BLaER1 treated with 17β-estradiol and CSF1 and Interleukin-3, amounts not matched to agents 10 nM and 100 nM (cell line): Measurements from ENCODE around the gene RERE.
A peak's percentile ranks its signal among the peaks of the same experiment; 100 is the strongest.

Source experiments
- H3K27ac ChIP-seq, 11 experiments: shearing (Covaris generic); formaldehyde crosslinking; 2 replicates each; pipeline ENCODE4 v1.8.1; 2022
- H3K27me3 ChIP-seq, 11 experiments: shearing (Covaris generic); formaldehyde crosslinking; 2 replicates each; pipeline ENCODE4 v1.8.1; 2022
- H3K36me3 ChIP-seq, 11 experiments: shearing (Covaris generic); formaldehyde crosslinking; 2 replicates each; pipeline ENCODE4 v1.8.1; 2022
- H3K4me1 ChIP-seq, 10 experiments: shearing (Covaris generic); formaldehyde crosslinking; 2 replicates each; pipeline ENCODE4 v1.8.1; 2022
- H3K4me2 ChIP-seq, 11 experiments: shearing (Covaris generic); formaldehyde crosslinking; 2 replicates each; pipeline ENCODE4 v1.8.1; 2022
- H3K4me3 ChIP-seq, 10 experiments: shearing (Covaris generic); formaldehyde crosslinking; 2 replicates each; pipeline ENCODE4 v1.8.1; 2022
- H3K9ac ChIP-seq, 11 experiments: shearing (Covaris generic); formaldehyde crosslinking; 2 replicates each; pipeline ENCODE4 v1.8.1; 2022
- H3K9me3 ChIP-seq, 11 experiments: shearing (Covaris generic); formaldehyde crosslinking; replicated peaks in 1 of 11; 2 replicates each; pipeline ENCODE4 v1.8.1; 2022
- H4K20me1 ChIP-seq, 11 experiments: shearing (Covaris generic); formaldehyde crosslinking; 2 replicates each; pipeline ENCODE4 v1.8.1; 2022
- Cebpa-rat ChIP-seq, 11 experiments: shearing (Covaris generic); IDR thresholded peaks; 2 replicates each; pipeline ENCODE4 v1.8.1; 2022

Gene RERE

DNA sequence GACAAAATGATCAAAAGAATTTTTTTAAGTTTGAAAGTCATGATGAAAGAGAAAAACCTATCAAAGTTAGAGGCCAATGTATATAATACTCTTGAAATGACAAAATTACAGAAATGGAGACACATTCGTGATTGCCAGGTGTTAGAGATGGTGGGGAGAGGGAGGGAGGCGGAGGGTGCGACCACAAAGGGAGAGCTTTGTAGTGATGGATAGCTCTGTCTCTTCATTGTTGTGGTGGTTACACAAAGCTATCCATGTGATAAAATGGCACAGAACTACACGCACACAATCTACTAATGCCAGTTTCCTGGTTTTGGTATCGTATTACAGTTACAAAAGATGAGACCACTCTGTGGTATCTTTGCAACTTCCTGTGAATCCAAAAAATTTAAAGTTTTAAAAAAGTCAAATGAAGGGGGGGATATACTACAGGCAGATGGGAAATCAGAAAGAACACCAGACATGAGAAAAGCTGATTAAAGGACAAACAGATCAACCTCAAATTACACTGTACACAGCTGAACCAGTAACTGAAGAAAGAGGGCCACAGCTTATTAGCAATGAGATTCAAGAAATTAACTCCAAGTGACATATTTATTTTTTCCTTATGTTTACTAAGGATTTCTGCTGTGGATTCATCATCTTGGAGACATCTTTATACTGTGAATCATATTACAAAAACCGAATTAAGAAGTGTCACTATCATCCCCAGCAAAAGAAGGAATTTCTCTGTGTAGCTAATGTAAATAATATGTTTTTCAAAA lies 300.5 kb downstream of the RERE start:
- TF ChIP-seq Cebpa-rat (IDR thresholded peaks at IDR 0.05) = no peak
- Histone ChIP-seq H3K4me2 (peak overlapping the region; percentile 39 to 69 (median 53); a peak in 21 of 22 replicates), H3K9me3 (0 out of 22 replicates have a peak, but pooled peaks cover 0 to 4% (median 0%) of the 10 kb centered on the region in 11 experiments), H4K20me1 (peaks cover 0 to 81% (median 14%) of the 10 kb centered on the region in 11 experiments; a peak in 15 of 22 replicates), H3K4me1 (peaks cover 30 to 47% (median 39%) of the 10 kb centered on the region in 10 experiments), H3K27me3 (no peaks in the 10 kb centered on the region), H3K4me3 (no peak overlapping the region), H3K9ac (peak overlapping the region in 3 of 11 experiments; percentile 8 to 41 (median 28); a peak in 3 of 22 replicates), H3K36me3 (peaks cover 37 to 86% (median 69%) of the 10 kb centered on the region in 11 experiments), H3K27ac (peak overlapping the region in 10 of 11 experiments; percentile 23 to 58 (median 44); a peak in 16 of 22 replicates)

DNA sequence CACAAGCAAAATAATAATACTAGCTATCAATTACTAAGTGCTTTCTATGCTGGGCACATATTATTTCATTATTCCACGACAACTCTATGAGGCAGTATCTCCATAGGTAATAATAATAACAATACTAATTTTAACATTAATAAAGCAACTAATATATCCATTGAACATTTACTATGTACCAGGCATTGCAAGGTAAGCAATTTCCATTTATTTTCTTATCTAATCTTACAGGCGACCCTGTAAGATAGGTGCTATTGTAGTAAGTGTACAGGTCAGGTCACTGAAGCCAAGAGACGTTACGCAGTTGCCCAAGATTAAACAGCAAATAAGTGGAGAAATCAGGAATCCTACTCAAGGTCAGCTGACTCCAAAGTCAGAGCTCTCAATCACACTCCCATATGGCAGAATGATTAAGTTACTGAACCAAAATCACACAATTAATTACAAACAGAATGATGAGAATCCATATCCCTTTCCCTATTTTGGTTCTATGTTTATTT lies 301.1 kb downstream of the RERE start:
- H4K20me1 ChIP-seq = peaks cover 0 to 80% (median 19%) of the 10 kb centered on the region in 11 experiments; a peak in 15 of 22 replicates
- 0 out of 22 replicates have a peak, but pooled peaks cover 0 to 4% (median 0%) of the 10 kb centered on the region in 11 experiments for H3K9me3 ChIP-seq
- peak overlapping the region in 10 of 11 experiments; percentile 39 to 69 (median 57); a peak in 18 of 22 replicates for H3K4me2 ChIP-seq
- H3K27me3 ChIP-seq = no peaks in the 10 kb centered on the region
- H3K4me1 ChIP-seq = peaks cover 35 to 53% (median 46%) of the 10 kb centered on the region in 10 experiments
- no peak overlapping the region for H3K4me3 ChIP-seq
- H3K36me3 ChIP-seq = peaks cover 35 to 80% (median 64%) of the 10 kb centered on the region in 11 experiments
- peak overlapping the region in 8 of 11 experiments; percentile 31 to 58 (median 51); a peak in 11 of 22 replicates for H3K27ac ChIP-seq
- H3K9ac ChIP-seq = no peak overlapping the region
- TF ChIP-seq Cebpa-rat (IDR thresholded peaks at IDR 0.05) = no peak

DNA sequence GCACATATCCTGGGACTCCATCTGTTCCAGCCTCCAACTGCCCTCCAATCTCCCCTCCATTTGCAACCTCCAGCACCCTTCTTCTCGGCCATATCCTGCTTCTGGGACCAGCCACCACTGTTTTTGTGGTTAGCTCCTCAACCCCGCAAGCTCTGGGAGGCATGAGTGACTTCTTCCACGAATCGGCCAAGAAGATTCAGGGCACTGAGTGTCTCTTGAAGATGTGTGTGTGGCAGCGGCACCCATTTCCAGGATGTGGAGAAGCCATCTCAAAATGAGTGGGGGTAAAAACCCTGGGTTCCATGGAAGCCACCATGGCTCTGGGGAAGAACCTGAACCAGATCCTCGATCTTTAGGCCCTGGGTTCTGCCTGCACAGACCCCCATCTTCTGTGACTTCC lies 304.9 kb downstream of the RERE start:
- Histone ChIP-seq H3K9me3 (peaks cover 0 to 4% (median 0%) of the 10 kb centered on the region in 11 experiments; a peak in 1 of 22 replicates), H3K9ac (no peak overlapping the region), H3K36me3 (peaks cover 35 to 73% (median 62%) of the 10 kb centered on the region in 11 experiments), H3K4me2 (peak overlapping the region in 10 of 11 experiments; percentile 9 to 81 (median 26); a peak in 14 of 22 replicates), H3K4me1 (peaks cover 48 to 73% (median 60%) of the 10 kb centered on the region in 10 experiments), H3K4me3 (no peak overlapping the region), H4K20me1 (peaks cover 0 to 66% (median 16%) of the 10 kb centered on the region in 11 experiments; a peak in 14 of 22 replicates), H3K27ac (peak overlapping the region in 4 of 11 experiments; percentile 0 to 19 (median 6); a peak in 3 of 22 replicates), H3K27me3 (no peaks in the 10 kb centered on the region)
- TF ChIP-seq Cebpa-rat (IDR thresholded peaks at IDR 0.05) = no peak

DNA sequence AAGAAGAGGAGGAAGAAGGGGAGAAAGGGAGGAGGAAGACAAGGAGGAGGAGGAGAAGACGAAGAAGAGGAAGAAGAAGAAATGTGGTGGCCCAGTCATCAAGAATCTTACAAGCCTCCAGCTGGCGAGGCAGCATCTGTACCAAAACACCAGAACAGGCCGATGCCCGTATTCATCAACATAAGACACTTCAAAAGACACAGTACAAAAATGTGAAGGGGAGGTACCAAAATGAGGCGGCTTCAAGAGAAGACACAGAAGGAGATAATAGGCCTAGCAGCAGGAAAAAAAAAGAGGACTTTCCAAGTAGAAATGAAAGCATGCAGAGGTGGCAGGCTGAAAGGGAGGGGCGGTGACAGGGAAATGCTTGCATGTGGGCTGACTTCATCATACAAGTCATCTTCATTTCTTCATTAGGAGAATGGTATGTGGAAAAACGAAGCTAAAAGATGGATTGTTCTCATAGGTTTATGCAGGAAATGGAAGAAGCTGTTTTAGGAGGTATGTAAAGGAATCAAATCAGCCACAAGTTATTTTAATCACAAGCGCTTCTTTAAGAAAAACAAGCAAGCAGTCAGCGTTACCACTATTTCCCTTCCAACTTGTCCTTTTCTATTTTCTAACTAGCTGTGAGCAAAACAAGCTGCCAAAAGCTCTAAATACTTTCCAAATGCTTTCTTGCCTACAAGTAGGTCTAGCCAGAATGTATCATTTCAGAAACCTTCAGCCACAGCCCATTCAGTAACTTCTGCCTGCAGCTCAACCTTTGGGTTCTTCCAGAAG lies 307.2 kb downstream of the RERE start:
- H3K4me2 ChIP-seq = peak overlapping the region; percentile 42 to 81 (median 72)
- H4K20me1 ChIP-seq = peaks cover 0 to 52% (median 16%) of the 10 kb centered on the region in 11 experiments; a peak in 14 of 22 replicates
- no peak for TF ChIP-seq Cebpa-rat (IDR thresholded peaks at IDR 0.05)
- peak overlapping the region in 4 of 10 experiments; percentile 6 to 33 (median 18); a peak in 2 of 20 replicates for H3K4me3 ChIP-seq
- H3K9ac ChIP-seq = peak overlapping the region in 10 of 11 experiments; percentile 3 to 50 (median 26); a peak in 12 of 22 replicates
- no peaks in the 10 kb centered on the region for H3K27me3 ChIP-seq
- peak overlapping the region in 9 of 11 experiments; percentile 0 to 57 (median 31); a peak in 18 of 22 replicates for H3K27ac ChIP-seq
- H3K9me3 ChIP-seq = peaks cover 0 to 4% (median 0%) of the 10 kb centered on the region in 11 experiments; a peak in 1 of 22 replicates
- peaks cover 40 to 80% (median 74%) of the 10 kb centered on the region in 11 experiments for H3K36me3 ChIP-seq
- peaks cover 36 to 72% (median 59%) of the 10 kb centered on the region in 10 experiments for H3K4me1 ChIP-seq

DNA sequence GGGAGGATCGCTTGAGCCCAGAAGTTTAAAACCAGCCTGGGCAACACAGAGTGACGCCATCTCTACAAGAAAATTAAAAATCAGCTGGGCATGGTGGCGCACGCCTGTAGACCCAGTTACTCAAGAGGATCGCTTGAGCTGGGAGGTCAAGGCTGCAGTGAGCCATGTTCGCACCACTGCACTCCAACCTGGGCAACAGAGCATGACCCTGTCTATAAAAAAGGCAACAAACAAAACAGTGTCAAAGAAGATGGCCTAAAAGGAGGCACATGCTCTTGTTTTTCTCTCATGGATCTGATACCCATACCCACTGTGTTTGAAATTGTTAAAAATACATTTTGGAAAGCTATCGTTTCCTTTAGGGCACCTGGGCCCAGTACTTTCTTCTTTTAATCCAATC lies 307.9 kb downstream of the RERE start:
- peaks cover 36 to 80% (median 74%) of the 10 kb centered on the region in 11 experiments for H3K36me3 ChIP-seq
- H3K4me1 ChIP-seq = peaks cover 36 to 72% (median 59%) of the 10 kb centered on the region in 10 experiments
- no peak for TF ChIP-seq Cebpa-rat (IDR thresholded peaks at IDR 0.05)

DNA sequence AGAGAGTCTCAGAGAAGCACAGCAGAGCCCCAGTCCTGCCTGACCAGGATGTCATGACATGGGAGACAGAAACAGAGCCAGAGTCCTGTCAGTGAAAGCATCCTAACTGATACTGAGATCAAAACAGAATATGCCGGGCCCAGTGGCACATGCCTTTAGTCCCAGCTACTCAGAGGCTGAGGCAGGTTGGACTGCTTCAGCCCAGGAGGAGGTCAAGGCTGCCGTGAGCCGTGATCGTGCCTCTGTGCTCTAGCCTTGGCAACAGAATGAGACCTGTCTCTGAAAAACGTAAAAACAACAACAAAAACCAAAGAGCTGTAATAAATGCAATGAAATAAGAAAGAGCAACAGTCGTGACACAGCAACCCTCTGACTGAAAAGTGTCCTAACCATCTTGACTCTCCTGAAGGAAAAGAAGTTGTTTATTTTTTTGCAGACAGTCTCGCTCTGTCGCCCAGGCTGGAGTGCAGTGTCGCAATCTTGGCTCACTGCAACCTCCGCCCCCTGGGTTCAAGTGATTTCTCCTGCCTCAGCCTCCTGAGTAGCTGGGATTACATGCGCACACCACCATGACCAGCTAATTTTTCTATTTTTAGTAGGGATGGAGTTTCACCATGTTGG lies 310.3 kb downstream of the RERE start:
- Histone ChIP-seq H3K9me3 (peaks cover 0 to 22% (median 12%) of the 10 kb centered on the region in 11 experiments; a peak in 16 of 22 replicates), H3K4me3 (0 out of 20 replicates have a peak overlapping the region, but pooled peaks of 2 of the 10 experiments have one; percentile 8 to 20), H3K27ac (peak overlapping the region in 9 of 11 experiments; percentile 34 to 70 (median 59); a peak in 16 of 22 replicates), H3K4me1 (peaks cover 28 to 59% (median 50%) of the 10 kb centered on the region in 10 experiments), H3K36me3 (peaks cover 28 to 74% (median 68%) of the 10 kb centered on the region in 11 experiments), H4K20me1 (peaks cover 0 to 36% (median 16%) of the 10 kb centered on the region in 11 experiments; a peak in 12 of 22 replicates), H3K9ac (peak overlapping the region in 7 of 11 experiments; percentile 2 to 59 (median 35); a peak in 8 of 22 replicates), H3K27me3 (no peaks in the 10 kb centered on the region), H3K4me2 (peak overlapping the region in 9 of 11 experiments; percentile 16 to 75 (median 65); a peak in 16 of 22 replicates)
- peak in 9 of 11 experiments; percentile 39 to 92 (median 85); a peak in 17 of 22 replicates for TF ChIP-seq Cebpa-rat (IDR thresholded peaks at IDR 0.05)

More for the DNA sequence above, 307.9 kb downstream of the RERE start:
- H3K4me3 ChIP-seq = peak overlapping the region in 1 of 10 experiments; percentile 14; a peak in 1 of 20 replicates
- peak overlapping the region; percentile 42 to 81 (median 72) for H3K4me2 ChIP-seq
- H3K9ac ChIP-seq = peak overlapping the region in 2 of 11 experiments; percentile 40 to 43; a peak in 1 of 22 replicates
- H3K27ac ChIP-seq = peak overlapping the region in 9 of 11 experiments; percentile 0 to 57 (median 31); a peak in 16 of 22 replicates
- no peaks in the 10 kb centered on the region for H3K27me3 ChIP-seq
- peaks cover 0 to 45% (median 16%) of the 10 kb centered on the region in 11 experiments; a peak in 13 of 22 replicates for H4K20me1 ChIP-seq
- H3K9me3 ChIP-seq = peaks cover 0 to 8% (median 0%) of the 10 kb centered on the region in 11 experiments; a peak in 2 of 22 replicates

DNA sequence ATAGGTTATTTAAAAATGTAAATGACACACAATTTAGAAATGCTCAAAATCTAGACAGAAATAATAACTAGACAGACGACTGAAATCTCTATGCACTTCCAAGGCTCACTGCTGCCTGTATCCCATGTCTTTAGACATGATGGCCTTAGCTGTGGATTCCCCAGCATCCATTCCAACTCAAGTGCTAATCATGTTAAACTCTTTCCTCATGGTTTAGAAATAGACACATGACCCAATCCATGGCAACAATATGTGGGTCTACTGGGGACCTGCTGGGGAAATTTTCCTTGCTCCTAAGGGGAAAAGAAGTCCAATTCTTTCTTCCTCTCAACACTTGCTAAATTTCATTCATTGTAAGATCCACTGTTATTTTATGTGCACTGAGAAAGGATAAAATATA lies 311.0 kb downstream of the RERE start:
- Histone ChIP-seq H3K9me3 (peaks cover 0 to 22% (median 12%) of the 10 kb centered on the region in 11 experiments; a peak in 16 of 22 replicates), H4K20me1 (peaks cover 0 to 32% (median 13%) of the 10 kb centered on the region in 11 experiments; a peak in 12 of 22 replicates), H3K27me3 (no peaks in the 10 kb centered on the region), H3K36me3 (peaks cover 28 to 73% (median 68%) of the 10 kb centered on the region in 11 experiments), H3K4me2 (peak overlapping the region in 4 of 11 experiments; percentile 65 to 75 (median 70); a peak in 4 of 22 replicates), H3K4me1 (peaks cover 21 to 53% (median 45%) of the 10 kb centered on the region in 10 experiments), H3K9ac (peak overlapping the region in 2 of 11 experiments; percentile 9 to 33; a peak in 2 of 22 replicates), H3K27ac (peak overlapping the region in 9 of 11 experiments; percentile 34 to 70 (median 59); a peak in 13 of 22 replicates), H3K4me3 (no peak overlapping the region)
- no peak for TF ChIP-seq Cebpa-rat (IDR thresholded peaks at IDR 0.05)
